NCI-H128 (cell line): ENCODE data around the gene CCNE1.

Experiments used
- DNase-seq: peaks from one replicate; lab custom pipeline; 2025; ENCODE audit not compliant: unreplicated experiment; lab: John Stamatoyannopoulos, UW

Gene CCNE1

GRCh38 chr19:29811125-29812079 lies at the start of gene CCNE1:
Gene CCNE1, plus strand, starts transcription at chr19:29811991. Its CDS starts 565 bp downstream, at chr19:29812556.
- peak; percentile 31 for DNase-seq

- no peak for DNase-seq
Measured at GRCh38 chr19:29763196-29763595, 48.6 kb upstream of the CCNE1 start.

- DNase-seq = no peak
Measured at GRCh38 chr19:29764361-29764760, 47.4 kb upstream of the CCNE1 start.

GRCh38 chr19:29766100-29766499 lies 45.7 kb upstream of the CCNE1 start:
- DNase-seq = no peak

- no peak for DNase-seq
Measured at GRCh38 chr19:29767039-29767735, 44.6 kb upstream of the CCNE1 start.

- DNase-seq = no peak
Measured at GRCh38 chr19:29768166-29768565, 43.6 kb upstream of the CCNE1 start.

- DNase-seq = no peak
Measured at GRCh38 chr19:29769997-29770396, 41.8 kb upstream of the CCNE1 start.

GRCh38 chr19:29770648-29771047 lies 41.1 kb upstream of the CCNE1 start:
- DNase-seq = no peak

GRCh38 chr19:29771708-29772414 lies 39.9 kb upstream of the CCNE1 start:
- DNase-seq = no peak

GRCh38 chr19:29772696-29773095 lies 39.1 kb upstream of the CCNE1 start:
- DNase-seq = no peak

- DNase-seq = no peak
Measured at GRCh38 chr19:29773141-29773540, 38.6 kb upstream of the CCNE1 start.

- no peak for DNase-seq
Measured at GRCh38 chr19:29774126-29774525, 37.7 kb upstream of the CCNE1 start.

- no peak for DNase-seq
Measured at GRCh38 chr19:29777781-29778309, 33.9 kb upstream of the CCNE1 start.

- DNase-seq = no peak
Measured at GRCh38 chr19:29779921-29780320, 31.9 kb upstream of the CCNE1 start.

- DNase-seq = no peak
Measured at GRCh38 chr19:29781386-29782259, 30.2 kb upstream of the CCNE1 start.

GRCh38 chr19:29782260-29782580 lies 29.6 kb upstream of the CCNE1 start:
- DNase-seq = no peak

- DNase-seq = no peak
Measured at GRCh38 chr19:29783627-29784190, 28.1 kb upstream of the CCNE1 start.

GRCh38 chr19:29784598-29785223 lies 27.1 kb upstream of the CCNE1 start:
- no peak for DNase-seq

GRCh38 chr19:29785360-29785759 lies 26.4 kb upstream of the CCNE1 start:
- DNase-seq = no peak
